GM21528 (cell line): ENCODE results near the gene NR5A2.

Experiments used
- ATAC-seq: cut with Tn5 transposase; IDR thresholded peaks from one replicate; pipeline ENCODE4 v1.9.1; 2021; ENCODE audit warnings: mild to moderate bottlenecking, moderate library complexity; ENCODE audit not compliant: unreplicated experiment, low FRiP score

NR5A2 gene

DNA sequence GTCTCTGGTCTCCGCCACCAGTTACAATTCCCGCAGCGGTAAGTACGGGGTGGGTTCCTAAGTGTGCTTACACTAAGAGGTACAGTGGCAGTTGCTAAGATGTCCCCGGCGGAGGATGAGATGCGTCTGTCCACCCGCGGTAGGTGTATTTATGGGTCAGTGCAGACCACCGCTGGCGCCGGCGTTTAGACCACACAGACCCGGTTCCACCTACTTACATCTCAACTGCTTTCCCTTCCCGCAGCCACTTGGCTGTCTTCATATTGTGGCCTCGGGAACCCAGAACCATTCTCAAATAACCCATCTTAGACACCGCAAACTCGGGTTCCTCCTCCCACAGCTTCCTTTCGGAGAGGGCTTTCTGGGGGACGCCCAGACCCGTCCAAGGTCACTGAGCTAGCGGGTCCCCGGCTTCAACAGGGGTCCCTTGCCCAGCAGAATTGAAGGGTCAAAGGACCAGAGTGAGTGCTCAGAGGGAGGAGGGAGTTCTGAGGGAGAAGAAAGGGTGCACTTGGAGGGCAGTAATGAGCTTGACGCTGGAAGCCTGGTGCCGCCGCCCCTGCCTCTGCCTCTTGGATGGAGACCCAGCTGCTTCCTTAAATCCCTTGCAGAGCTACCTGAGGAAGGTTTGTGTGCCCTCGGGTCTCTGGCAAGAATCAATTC, 8.6 kb downstream of the NR5A2 start:
- no peak for ATAC-seq

DNA sequence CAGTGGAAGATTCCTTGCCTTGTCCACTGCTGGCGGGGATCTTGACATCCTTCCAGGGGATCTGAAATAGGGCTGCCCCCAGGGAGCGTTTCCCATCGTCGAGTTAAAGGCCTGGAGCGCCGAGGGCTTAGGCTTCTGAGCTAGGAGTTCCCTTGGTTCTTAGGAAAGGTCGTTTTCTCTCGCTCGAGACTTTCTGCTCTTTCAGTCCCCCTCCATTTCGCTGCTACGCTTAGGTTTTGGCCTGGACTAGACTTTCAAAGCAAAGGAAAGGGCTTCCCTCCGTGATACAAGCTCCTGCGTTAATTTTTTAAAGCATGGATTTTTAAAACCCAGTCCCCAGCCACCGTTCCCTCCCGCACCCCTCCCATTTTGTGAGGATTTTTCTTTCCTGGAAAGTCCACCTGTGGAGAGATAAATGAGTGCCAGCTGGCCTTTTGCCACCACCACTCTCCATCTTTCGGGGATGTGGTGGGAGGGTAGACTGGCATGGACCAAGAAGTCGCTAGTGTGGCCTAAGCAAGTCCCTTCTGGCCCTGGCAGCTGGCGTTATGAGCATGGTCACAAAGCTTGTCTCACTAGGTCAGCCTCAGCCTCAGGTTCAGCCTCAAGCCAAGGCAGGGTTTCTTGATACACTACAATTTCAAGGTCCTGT, 9.2 kb downstream of the NR5A2 start:
- ATAC-seq = no peak

DNA sequence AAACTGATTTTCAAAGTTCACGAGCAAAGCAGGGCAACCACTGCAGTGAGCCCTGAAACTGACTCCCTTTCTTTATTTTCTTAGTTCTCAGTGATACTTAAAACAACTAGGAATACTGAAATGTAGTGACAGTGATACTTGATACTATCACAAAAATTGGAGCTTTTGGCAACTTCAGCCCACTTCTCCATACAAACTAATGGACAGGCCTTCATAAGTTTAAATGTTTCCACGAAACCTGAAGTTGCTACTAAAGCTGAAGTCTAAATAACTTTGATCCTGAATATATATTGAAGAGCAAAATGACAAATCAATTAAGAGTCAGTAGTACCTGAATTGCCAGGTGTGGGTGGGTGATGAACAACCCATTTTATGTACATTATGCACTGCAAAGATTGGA, 10.0 kb downstream of the NR5A2 start:
- no peak for ATAC-seq

DNA sequence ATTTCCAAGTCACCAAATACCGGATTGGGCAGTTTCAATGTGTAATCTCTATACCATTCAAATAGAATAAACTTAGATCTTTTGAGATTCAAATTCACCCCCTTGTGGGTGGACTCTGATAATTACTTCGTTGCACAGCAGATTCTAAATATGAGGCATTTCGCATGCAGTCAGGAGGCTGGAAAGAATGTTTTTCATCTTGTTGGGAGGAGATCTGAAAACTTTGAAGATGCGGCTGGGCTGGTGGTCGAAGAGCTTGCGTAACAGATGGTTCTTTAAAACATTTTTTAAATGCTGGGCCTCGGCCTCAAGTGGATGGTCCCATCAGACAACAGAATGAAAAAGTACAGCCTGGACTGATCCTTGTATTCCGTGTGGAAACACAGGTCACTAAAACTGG, 10.4 kb downstream of the NR5A2 start:
- no peak for ATAC-seq

DNA sequence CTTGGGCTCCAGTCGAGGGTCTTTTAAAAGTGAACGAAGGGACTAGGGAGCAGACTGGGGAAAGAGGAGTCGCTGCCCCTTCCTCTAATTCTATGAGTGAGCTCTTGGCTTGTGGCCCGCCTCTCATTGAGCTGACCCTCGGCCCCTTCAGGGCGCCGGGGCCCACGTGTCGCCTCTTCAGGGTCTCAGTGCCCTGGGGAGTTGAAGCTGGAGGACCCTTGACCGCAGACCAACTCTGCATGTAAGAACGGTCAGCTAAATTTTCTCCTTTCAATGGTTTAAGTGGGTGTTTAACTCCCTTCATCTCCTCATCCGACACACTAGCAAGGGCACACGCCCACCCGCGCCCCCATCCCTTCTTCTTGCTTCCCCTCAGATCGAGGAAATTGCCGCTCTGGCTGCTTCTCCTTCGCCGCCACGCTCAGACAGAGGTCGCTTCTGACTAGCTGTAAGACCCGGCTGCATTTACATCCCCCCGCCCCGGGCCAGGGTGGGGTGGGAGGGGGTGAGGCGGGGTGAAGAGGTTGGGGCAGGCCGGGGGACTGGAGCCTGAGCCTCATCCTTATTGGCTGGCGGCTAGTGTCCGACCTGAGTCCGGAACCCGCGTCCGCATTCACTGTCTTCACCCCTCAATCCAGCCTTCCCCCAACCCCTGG, 10.9 kb downstream of the NR5A2 start:
- ATAC-seq = no peak

DNA sequence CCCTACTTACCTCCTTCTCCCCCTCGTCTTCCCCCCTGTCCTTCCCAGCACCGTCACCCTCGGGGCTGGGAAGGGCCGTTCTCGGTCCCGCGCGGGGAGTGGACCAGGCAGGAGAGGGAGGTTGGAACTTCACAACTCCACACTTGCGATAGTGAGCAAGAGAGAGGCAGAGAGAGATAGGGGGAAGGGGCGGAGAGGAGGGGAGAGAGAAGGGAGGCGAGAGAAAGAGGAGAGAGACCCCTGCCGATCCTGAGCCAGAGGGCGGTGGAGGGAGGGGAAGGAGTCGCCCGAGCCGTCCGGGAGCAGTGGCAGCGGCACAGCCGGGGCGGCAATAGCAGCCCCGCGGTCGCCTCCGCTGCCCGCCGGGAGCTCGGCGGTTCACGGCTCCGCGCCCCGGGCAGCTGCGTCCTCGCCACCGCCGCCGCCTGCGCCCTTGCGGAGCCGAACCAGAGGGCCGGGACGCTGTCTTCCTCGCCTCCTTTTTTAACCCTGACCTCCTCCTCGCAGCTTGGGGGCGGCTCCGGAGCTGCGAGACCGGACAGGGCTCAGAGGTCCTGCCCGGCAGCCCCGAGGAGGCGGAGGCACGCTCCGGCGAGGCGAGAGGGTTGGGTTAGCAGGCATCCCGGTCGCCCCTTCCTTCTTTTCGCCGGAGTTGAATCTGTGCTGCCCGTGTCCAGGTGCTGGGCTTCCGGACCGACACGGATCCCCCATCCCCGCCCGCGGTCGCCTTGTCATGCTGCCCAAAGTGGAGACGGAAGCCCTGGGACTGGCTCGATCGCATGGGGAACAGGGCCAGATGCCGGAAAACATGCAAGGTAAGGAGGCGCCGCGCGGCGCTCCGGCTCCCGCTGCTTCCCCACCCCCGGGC, 11.7 kb downstream of the NR5A2 start:
- no peak for ATAC-seq

DNA sequence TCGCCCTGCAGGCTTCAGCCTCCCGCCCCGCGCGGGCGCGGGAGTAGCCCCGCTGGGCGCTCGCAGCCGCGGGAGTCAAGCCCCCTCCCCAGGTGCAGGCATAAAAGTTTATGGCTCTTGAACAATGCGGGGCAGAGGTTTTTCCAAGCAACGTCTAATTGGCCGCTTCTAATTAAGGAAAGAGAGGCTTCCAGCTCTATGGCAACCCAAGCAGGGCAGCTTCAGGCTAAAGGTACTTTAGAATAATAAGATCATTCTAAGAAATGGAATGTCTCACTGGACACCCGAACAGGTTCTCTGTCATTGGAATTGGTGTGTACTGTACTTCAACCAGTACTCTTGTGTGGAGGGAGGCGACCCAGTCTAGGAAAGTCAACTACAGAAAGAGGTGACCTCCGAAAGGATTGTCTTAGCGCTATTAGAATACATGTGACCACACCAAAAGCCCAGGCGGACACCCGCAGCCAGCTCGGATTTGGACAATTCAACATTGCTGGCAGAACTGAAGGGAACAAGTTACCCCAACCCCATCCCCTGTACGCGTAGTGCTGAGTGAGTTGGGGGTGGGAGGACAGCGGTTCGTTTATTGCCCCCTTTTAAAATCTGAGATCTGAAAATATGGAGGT, 12.5 kb downstream of the NR5A2 start:
- ATAC-seq = no peak

DNA sequence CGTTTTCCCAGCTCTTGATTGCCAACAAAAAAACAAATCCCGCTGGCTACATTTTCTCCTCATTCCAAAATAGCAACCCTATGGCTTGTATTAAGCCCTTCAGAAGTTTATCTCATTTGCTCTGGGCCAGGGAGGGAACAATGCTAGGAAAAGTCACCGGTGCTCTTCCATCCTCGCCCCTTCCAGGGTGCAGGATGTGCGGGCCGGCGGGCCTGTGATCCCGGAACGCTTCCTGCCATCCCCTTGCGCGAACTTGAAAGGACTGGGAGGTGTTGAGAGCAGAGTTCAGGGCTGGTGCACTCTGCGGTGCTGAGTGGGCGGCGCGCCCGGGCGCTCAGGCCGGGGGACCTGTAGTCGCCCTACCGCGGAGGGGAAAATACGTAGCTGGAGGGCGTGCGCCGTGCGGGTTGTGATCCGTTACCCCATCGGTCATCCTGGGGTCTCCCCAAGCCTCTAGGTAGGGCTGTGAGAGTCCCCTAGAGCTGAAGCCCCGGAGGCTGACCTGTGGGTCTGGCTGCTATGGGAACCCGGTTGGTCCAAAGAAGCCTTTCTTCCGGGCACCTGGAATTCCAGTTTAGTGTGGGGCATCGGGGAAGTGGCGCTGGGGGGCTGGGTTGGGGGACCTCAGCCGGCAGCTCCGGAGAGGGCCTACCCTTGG, 13.1 kb downstream of the NR5A2 start:
- no peak for ATAC-seq

DNA sequence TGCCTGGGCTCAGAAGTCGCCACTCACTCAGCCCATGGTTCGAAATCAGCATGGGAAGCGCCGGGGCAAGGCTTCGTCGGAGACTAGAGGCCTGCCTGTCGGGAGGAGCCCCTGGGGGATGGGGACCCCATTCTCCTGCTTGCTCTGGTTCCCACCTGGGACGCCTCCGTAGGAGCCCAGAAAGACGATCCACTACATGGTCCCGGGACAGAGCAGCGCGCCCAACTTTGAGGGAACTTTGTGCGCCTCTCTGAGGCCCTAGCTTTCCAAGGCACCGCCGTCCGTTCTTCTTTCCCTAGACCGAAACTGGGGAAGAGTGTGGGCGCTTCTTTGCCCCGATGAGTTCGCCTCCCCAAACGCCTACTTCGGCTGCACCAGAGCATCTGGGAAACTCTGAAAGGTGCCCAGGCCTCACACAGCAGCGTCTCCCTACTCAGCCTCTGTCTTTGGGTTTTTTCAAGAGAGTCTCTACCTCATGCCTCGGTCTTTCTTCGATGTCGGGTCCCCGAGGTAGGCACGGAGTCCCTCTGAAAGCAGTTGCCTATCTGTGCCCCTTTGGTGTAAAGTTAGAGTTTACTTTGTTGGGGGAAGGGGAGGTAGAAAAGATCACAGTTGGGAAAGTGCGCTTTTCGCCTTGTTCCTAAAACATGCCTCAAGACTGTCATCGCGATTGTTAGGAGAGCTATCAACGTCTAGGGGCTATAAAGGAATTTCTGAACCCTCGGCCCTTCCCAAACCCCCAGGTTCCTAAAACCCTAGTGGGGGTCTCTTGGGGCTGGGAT, 14.0 kb downstream of the NR5A2 start:
- ATAC-seq = no peak

DNA sequence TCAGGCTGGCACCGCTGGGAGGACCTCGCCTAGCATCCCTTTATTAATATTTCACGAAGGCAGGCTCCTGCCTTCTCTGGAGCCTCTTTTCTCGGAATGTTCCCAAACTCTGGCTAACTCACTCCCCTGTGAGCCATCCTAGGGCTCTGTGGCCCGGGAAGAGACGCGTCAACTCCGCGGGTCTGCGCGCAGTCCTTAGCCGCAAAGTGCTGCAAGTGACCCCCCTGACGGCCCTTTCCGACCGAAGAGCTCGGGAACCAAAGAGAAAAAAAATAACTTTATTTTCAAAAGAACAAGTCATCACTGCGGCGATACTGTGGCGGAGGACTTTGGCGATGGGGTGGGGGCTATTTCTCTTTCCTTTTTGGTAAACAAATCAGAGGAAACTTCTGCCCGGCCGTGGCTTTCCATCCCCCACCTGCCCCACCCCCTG, 14.6 kb downstream of the NR5A2 start:
- ATAC-seq = no peak

DNA sequence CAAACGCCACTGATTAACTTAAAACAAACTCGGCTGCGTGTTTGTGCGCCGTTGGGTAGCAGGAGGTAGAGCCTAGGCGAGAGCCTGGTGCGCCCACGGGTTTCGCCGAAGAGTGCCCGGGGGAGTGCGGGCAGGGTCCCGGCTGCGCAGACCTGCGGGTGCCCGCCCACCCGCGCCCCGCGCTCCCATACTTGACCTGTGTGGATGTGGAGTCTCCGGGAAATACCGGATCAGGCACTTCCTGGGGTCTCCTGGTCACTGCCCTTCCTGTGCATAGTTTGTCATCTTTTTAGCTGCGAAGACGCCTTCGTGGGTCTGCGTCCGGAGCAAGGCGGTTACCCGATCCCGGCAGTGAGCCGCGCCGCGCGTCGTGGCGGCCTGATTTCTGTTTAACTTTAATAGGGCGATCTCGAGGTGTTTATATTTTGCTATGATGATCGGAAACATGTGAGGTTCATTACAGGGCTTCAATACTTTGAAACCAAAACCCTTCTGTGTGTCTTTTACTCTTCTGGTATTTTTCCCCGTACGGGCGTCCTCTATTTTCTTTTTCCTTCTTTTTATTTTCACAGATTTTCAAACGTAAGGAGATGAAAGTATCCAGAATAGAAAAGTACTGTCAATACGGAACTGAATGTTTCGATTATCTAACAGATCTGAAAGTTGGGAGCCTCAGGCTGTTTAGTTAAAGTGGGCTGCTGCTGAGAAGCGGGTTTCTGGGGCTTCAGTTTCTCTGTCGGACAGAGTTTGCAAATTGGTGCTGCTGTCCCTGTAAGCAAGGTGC, 15.2 kb downstream of the NR5A2 start:
- ATAC-seq = no peak

DNA sequence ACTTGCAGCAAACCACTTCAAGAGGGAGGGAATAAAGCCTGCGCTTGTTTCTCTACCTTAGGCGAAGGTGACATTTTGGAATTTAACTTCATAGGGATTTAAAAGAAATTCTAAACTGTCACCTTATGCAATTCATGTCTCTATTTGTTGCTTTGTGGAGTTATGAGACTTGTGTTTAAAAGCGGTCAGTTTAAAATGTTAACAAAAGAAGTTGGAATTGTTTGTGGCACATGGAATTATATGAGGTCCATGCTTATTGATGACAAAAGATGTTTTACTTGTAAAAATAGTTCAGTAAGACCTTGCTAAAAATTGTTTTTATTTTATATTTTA, 15.8 kb downstream of the NR5A2 start:
- ATAC-seq = no peak

DNA sequence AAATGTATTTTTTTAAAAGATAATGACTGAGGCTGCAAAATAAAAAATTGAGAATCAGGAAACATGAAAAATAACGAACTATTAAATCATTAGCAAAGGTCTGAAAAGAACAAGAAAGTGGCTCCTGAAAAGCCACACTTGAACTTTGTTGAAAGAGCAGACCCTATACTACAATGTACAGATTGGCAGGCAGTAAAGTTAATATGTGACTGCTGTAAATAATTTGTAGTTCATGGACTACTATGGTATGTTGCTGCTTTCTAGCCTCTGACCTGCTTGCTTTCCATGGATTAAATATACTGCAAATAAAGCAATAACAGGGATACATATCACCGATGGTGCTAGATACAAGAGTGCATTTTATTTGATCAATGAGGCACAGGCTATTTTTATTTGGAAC, 18.6 kb downstream of the NR5A2 start:
- ATAC-seq = no peak

DNA sequence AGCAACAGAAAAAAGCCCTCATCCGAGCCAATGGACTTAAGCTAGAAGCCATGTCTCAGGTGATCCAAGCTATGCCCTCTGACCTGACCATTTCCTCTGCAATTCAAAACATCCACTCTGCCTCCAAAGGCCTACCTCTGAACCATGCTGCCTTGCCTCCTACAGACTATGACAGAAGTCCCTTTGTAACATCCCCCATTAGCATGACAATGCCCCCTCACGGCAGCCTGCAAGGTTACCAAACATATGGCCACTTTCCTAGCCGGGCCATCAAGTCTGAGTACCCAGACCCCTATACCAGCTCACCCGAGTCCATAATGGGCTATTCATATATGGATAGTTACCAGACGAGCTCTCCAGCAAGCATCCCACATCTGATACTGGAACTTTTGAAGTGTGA, 20.7 kb downstream of the NR5A2 start:
- ATAC-seq = no peak

DNA sequence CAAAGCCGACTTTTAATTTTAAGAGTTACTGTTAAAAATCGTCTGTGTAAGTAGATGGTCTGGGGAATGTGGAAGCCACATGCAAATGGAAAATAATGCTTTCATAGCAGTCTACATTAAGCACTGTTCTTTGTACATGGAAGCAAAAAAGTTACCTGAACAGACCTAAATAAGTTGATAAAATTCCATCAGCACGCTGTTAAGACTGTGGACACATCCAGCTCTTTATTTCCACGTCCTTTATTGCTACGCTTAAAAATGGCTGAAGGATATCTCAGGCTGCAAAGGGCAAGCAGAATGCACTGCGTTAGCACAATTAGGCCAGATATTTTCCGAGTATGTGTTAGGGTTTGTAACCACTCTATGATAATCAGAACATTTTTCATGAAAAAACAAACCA, 22.3 kb downstream of the NR5A2 start:
- ATAC-seq = no peak

DNA sequence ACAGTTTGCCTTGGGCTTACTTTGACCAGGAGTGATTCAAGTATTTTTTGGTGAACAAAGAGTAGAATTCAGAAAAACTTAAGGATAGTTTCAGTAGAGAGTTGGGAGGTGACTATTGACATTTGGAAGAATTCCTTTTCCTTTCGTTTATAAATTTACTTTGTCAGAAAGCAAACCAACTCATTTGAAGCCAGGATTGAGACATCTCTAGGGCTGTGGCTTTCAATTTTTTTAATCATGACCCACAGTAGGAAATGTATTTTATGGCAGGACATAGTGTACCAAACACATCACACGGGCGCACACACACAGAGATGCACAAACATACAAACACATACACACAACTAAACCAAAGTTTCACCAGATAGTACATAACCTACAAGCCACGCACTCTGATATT, 24.1 kb downstream of the NR5A2 start:
- no peak for ATAC-seq

DNA sequence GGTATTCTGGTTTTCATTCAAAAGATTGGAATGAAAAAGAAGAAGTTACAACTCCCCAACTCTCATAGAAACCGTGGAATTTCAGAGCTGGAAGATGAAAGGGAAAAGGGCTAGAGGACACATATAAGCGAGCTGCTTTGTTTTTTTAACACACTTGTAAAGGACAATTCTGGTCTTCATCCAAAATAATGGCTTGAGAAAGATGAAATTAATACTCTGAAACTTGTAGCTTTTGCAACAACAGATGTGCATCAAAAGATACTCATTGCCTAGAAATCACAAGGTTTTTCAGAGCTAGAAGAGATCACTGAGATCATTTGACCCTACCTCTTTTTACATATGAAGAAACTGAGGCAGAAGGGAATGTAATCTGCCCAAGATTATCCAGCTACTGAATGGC, 25.6 kb downstream of the NR5A2 start:
- ATAC-seq = no peak

DNA sequence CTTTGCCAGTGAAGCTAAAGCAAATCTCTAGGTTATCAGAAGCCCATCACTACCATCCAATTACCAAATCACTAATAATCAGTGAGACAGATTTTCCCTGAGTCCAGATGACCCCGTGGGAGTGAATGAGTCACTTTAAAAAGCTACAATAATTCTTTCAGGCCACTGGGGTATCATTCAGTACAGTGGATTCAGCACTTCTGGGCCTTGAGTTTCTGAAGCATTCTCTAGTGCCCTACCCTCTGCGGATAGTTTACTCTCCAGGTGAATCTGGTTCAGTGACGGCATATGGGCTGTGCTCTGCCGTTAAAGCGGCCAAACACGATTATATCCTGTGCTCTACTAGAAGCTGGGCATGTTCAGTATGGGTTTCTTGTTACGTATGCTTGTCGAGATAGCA, 26.1 kb downstream of the NR5A2 start:
- ATAC-seq = no peak

DNA sequence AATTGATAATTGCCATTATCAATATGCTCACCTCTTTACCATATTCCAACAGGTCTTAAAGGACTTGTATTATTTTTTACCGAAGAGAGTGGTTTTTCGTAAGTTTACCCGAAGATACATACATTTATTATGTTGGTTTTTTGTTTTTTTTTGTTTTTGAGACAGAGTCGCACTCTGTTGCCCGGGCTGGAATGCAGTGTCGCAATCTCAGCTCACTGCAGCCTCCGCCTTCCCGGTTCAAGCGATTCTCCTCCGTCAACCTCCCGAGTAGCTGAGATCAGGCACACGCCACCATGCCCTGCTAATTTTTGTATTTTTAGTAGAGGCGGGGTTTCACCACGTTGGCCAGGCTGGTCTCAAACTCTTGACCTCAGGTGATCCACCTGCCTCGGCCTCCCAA, 30.8 kb downstream of the NR5A2 start:
- ATAC-seq = no peak
